A549 (cell line): ENCODE results near the gene TMUB2.
A peak's percentile ranks its signal among the peaks of the same experiment; 100 is the strongest.

Experiments used
- EP300 ChIP-seq, 2 experiments: fragments of >200 bp; sonication (Bioruptor Twin); formaldehyde crosslinking; IDR thresholded peaks; 2 replicates in 1 of 2; 3 replicates in 1 of 2; pipeline ENCODE4 v1.6.1; 2016 to 2017
- HDAC2 ChIP-seq: fragments of 200-600 bp; sonication (generic); IDR thresholded peaks from 2 replicates; pipeline ENCODE4 v1.6.1; 2016
- HES2 ChIP-seq: fragments of >200 bp; sonication (Bioruptor Twin); formaldehyde crosslinking; IDR thresholded peaks from 2 replicates; pipeline ENCODE4 v1.6.1; 2016
- KDM1A ChIP-seq: fragments of 200-600 bp; sonication (generic); IDR thresholded peaks from 2 replicates; pipeline ENCODE4 v1.6.1; 2016; ENCODE audit warnings: low read depth, mild to moderate bottlenecking
- MYC ChIP-seq: IDR thresholded peaks from 2 replicates; pipeline ENCODE4 v1.6.1; 2012; ENCODE audit warnings: mild to moderate bottlenecking, inconsistent platforms, low read length, improper control_type of control experiment, borderline replicate concordance
- POLR2A ChIP-seq: IDR thresholded peaks from 2 replicates; pipeline ENCODE4 v1.6.1; 2012; ENCODE audit warnings: mild to moderate bottlenecking, low read length
- RAD21 ChIP-seq, 2 experiments: fragments of >200 bp in 1 of 2; sonication (Bioruptor Twin) in 1 of 2; formaldehyde crosslinking in 1 of 2; IDR thresholded peaks in 1 of 2; conservative IDR thresholded peaks in 1 of 2; 2 replicates in 1 of 2; 3 replicates in 1 of 2; pipeline ENCODE4 v1.6.1; 2012 to 2018; ENCODE audit warnings: inconsistent platforms in 1 of 2
- SMC3 ChIP-seq: fragments of >200 bp; sonication (Bioruptor Twin); formaldehyde crosslinking; IDR thresholded peaks from 3 replicates; pipeline ENCODE4 v1.6.1; 2018; ENCODE audit warnings: inconsistent platforms
- USF2 ChIP-seq: fragments of 450-650 bp; IDR thresholded peaks from 2 replicates; pipeline ENCODE4 v1.6.1; 2014; ENCODE audit warnings: antibody characterized with exemption
- ZFP36 ChIP-seq: fragments of 450-650 bp; IDR thresholded peaks from 2 replicates; pipeline ENCODE4 v1.6.1; 2014; ENCODE audit warnings: borderline replicate concordance; ENCODE audit not compliant: partially characterized antibody
- TF ChIP-seq, protein P1 (sequence below): fragments of >200 bp; sonication (Bioruptor Twin); formaldehyde crosslinking; IDR thresholded peaks from 3 replicates; pipeline ENCODE4 v1.5.1; 2016
- TF ChIP-seq, protein P2 (sequence below): fragments of 250-450 bp; sonication (Bioruptor Pico); IDR thresholded peaks from 2 replicates; pipeline ENCODE4 v1.5.0; 2021; ENCODE audit warnings: mild to moderate bottlenecking, moderate library complexity, borderline replicate concordance

GRCh38 chr17:44197980-44198720 is 11.4 kb downstream of the TMUB2 start:
- TF ChIP-seq SMC3, result no peak
- TF ChIP-seq, protein P1, sequence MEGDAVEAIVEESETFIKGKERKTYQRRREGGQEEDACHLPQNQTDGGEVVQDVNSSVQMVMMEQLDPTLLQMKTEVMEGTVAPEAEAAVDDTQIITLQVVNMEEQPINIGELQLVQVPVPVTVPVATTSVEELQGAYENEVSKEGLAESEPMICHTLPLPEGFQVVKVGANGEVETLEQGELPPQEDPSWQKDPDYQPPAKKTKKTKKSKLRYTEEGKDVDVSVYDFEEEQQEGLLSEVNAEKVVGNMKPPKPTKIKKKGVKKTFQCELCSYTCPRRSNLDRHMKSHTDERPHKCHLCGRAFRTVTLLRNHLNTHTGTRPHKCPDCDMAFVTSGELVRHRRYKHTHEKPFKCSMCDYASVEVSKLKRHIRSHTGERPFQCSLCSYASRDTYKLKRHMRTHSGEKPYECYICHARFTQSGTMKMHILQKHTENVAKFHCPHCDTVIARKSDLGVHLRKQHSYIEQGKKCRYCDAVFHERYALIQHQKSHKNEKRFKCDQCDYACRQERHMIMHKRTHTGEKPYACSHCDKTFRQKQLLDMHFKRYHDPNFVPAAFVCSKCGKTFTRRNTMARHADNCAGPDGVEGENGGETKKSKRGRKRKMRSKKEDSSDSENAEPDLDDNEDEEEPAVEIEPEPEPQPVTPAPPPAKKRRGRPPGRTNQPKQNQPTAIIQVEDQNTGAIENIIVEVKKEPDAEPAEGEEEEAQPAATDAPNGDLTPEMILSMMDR, result no peak; the same call in 2 of the 3 replicates
- 0 out of 2 replicates have a peak, but pooled peaks have one; percentile 21 for TF ChIP-seq POLR2A
- TF ChIP-seq EP300 (IDR thresholded peaks at IDR 0.05), result no peak
- no peak for TF ChIP-seq HDAC2
- TF ChIP-seq HES2, result no peak
- no peak for TF ChIP-seq USF2
- TF ChIP-seq, protein P2, sequence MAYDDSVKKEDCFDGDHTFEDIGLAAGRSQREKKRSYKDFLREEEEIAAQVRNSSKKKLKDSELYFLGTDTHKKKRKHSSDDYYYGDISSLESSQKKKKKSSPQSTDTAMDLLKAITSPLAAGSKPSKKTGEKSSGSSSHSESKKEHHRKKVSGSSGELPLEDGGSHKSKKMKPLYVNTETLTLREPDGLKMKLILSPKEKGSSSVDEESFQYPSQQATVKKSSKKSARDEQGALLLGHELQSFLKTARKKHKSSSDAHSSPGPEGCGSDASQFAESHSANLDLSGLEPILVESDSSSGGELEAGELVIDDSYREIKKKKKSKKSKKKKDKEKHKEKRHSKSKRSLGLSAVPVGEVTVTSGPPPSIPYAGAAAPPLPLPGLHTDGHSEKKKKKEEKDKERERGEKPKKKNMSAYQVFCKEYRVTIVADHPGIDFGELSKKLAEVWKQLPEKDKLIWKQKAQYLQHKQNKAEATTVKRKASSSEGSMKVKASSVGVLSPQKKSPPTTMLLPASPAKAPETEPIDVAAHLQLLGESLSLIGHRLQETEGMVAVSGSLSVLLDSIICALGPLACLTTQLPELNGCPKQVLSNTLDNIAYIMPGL (CRISPR knock-in tag), result no peak
- no peak for TF ChIP-seq KDM1A
- no peak for TF ChIP-seq ZFP36
- TF ChIP-seq MYC, result no peak
- peak; percentile 35 to 41; a peak in 2 of 5 replicates for TF ChIP-seq RAD21 (conservative IDR thresholded peaks at IDR 0.05 in 1 of 2, IDR thresholded peaks at IDR 0.05 in 1 of 2)
